HEK293 (cell line): ENCODE measurements around the gene RHEB.

Source experiments
- CTCF ChIA-PET: fragments of 350-600 bp; formaldehyde crosslinking; extraction: SDS; loops from one replicate; lab custom pipeline; 2021; ENCODE audit warnings: antibody characterized with exemption; lab: Yijun Ruan, JAX
- POLR2A ChIA-PET: fragments of 300-600 bp; formaldehyde crosslinking; extraction: SDS; loops from one replicate; lab custom pipeline; 2020; ENCODE audit warnings: antibody characterized with exemption, inconsistent platforms; lab: Yijun Ruan, JAX
- H3K27ac ChIP-seq: fragments of 200-500 bp; sonication (Bioruptor generic); 2 replicates; pipeline ENCODE4 v1.5.1; 2014; ENCODE audit warnings: low read depth, low read length, control low read depth, inconsistent platforms; ENCODE audit errors: extremely low read depth
- H3K36me3 ChIP-seq, 2 experiments: fragments of 200-500 bp in 1 of 2; sonication (Bioruptor generic) in 1 of 2; 1 replicate in 1 of 2; 2 replicates in 1 of 2; pipeline ENCODE4 v1.5.1; 2014 to 2017; ENCODE audit warnings: inconsistent platforms in 2 of 2, low read length in 2 of 2; ENCODE audit not compliant: control insufficient read depth in 2 of 2, insufficient read depth in 1 of 2
- H3K4me1 ChIP-seq: fragments of 200-500 bp; sonication (Bioruptor generic); 2 replicates; pipeline ENCODE4 v1.5.1; 2014; ENCODE audit warnings: mild to moderate bottlenecking, low read length, inconsistent platforms; ENCODE audit not compliant: control insufficient read depth, insufficient read depth
- H3K4me3 ChIP-seq: 2 replicates; pipeline ENCODE4 v1.5.1; 2011; ENCODE audit warnings: low read depth, mild to moderate bottlenecking, control low read depth, low read length, moderate library complexity
- H3K9me3 ChIP-seq: fragments of 200-500 bp; sonication (Bioruptor generic); 2 replicates; pipeline ENCODE4 v1.5.1; 2014; ENCODE audit warnings: low read depth, low read length, inconsistent platforms; ENCODE audit not compliant: control insufficient read depth, insufficient read depth
- ELK4 ChIP-seq: IDR thresholded peaks from 2 replicates; pipeline ENCODE4 v1.6.1; 2011; ENCODE audit warnings: mild to moderate bottlenecking, low read depth, low read length, borderline replicate concordance
- FEZF1 ChIP-seq: fragments of 450-650 bp; formaldehyde crosslinking; IDR thresholded peaks from 2 replicates; pipeline ENCODE4 v1.5.1; 2016; ENCODE audit warnings: missing biosample characterization, missing genetic modification characterization
- GFI1B ChIP-seq: fragments of 450-650 bp; formaldehyde crosslinking; IDR thresholded peaks from 2 replicates; pipeline ENCODE4 v1.5.1; 2016; ENCODE audit warnings: missing biosample characterization, missing genetic modification characterization
- GLIS2 ChIP-seq: fragments of 450-650 bp; formaldehyde crosslinking; IDR thresholded peaks from 2 replicates; pipeline ENCODE4 v1.5.1; 2016; ENCODE audit warnings: missing biosample characterization, missing genetic modification characterization
- RBAK ChIP-seq: fragments of 450-650 bp; formaldehyde crosslinking; IDR thresholded peaks from 2 replicates; pipeline ENCODE4 v1.5.1; 2016; ENCODE audit warnings: missing biosample characterization, missing genetic modification characterization
- SP2 ChIP-seq: fragments of 450-650 bp; formaldehyde crosslinking; IDR thresholded peaks from 2 replicates; pipeline ENCODE4 v1.5.1; 2016; ENCODE audit warnings: missing biosample characterization, missing genetic modification characterization
- ZBTB20 ChIP-seq: fragments of 450-650 bp; formaldehyde crosslinking; IDR thresholded peaks from 2 replicates; pipeline ENCODE4 v1.5.1; 2016; ENCODE audit warnings: missing biosample characterization, missing genetic modification characterization
- ZBTB48 ChIP-seq: fragments of 450-650 bp; formaldehyde crosslinking; IDR thresholded peaks from 2 replicates; pipeline ENCODE4 v1.5.1; 2016; ENCODE audit warnings: missing biosample characterization, missing genetic modification characterization
- ZEB2 ChIP-seq: fragments of 450-650 bp; formaldehyde crosslinking; IDR thresholded peaks from 2 replicates; pipeline ENCODE4 v1.5.1; 2016; ENCODE audit warnings: missing biosample characterization, missing genetic modification characterization
- ZNF138 ChIP-seq: fragments of 450-650 bp; formaldehyde crosslinking; IDR thresholded peaks from 2 replicates; pipeline ENCODE4 v1.5.1; 2016; ENCODE audit warnings: missing biosample characterization, missing genetic modification characterization, borderline replicate concordance
- ZNF184 ChIP-seq: fragments of 450-650 bp; IDR thresholded peaks from 2 replicates; pipeline ENCODE4 v1.5.1; 2018; ENCODE audit warnings: missing biosample characterization, mild to moderate bottlenecking, missing genetic modification characterization
- ZNF214 ChIP-seq: fragments of 450-650 bp; formaldehyde crosslinking; IDR thresholded peaks from 2 replicates; pipeline ENCODE4 v1.5.1; 2017; ENCODE audit warnings: missing biosample characterization, mild to moderate bottlenecking, missing genetic modification characterization, borderline replicate concordance
- ZNF426 ChIP-seq: fragments of 450-650 bp; formaldehyde crosslinking; IDR thresholded peaks from 2 replicates; pipeline ENCODE4 v1.5.1; 2017; ENCODE audit warnings: missing biosample characterization, missing genetic modification characterization, mild to moderate bottlenecking, inconsistent platforms, moderate library complexity
- ZNF521 ChIP-seq: fragments of 450-650 bp; formaldehyde crosslinking; IDR thresholded peaks from 2 replicates; pipeline ENCODE4 v1.5.1; 2017; ENCODE audit warnings: missing biosample characterization, mild to moderate bottlenecking, missing genetic modification characterization
- ZNF561 ChIP-seq: fragments of 450-650 bp; IDR thresholded peaks from 2 replicates; pipeline ENCODE4 v1.5.1; 2018; ENCODE audit warnings: missing biosample characterization, missing genetic modification characterization, borderline replicate concordance
- ZNF654 ChIP-seq: fragments of 450-650 bp; formaldehyde crosslinking; IDR thresholded peaks from 2 replicates; pipeline ENCODE4 v1.5.1; 2016; ENCODE audit warnings: low read depth, missing biosample characterization, missing genetic modification characterization
- ZNF658 ChIP-seq: fragments of 450-650 bp; formaldehyde crosslinking; IDR thresholded peaks from 2 replicates; pipeline ENCODE4; 2016; ENCODE audit warnings: missing biosample characterization, missing genetic modification characterization
- ZNF670 ChIP-seq: fragments of 450-650 bp; formaldehyde crosslinking; IDR thresholded peaks from 2 replicates; pipeline ENCODE4 v1.5.1; 2016; ENCODE audit warnings: missing biosample characterization, missing genetic modification characterization, low read depth
- ZNF692 ChIP-seq: fragments of 450-650 bp; formaldehyde crosslinking; IDR thresholded peaks from 2 replicates; pipeline ENCODE4 v1.5.1; 2016; ENCODE audit warnings: missing biosample characterization, missing genetic modification characterization
- ZNF747 ChIP-seq: fragments of 450-650 bp; formaldehyde crosslinking; IDR thresholded peaks from 2 replicates; pipeline ENCODE4 v1.5.1; 2016; ENCODE audit warnings: missing biosample characterization, missing genetic modification characterization
- ZNF776 ChIP-seq: fragments of 450-650 bp; formaldehyde crosslinking; IDR thresholded peaks from 2 replicates; pipeline ENCODE4 v1.5.0; 2017; ENCODE audit warnings: missing biosample characterization, missing genetic modification characterization, borderline replicate concordance
- TF ChIP-seq, protein P1 (sequence below): fragments of 450-650 bp; formaldehyde crosslinking; optimal IDR thresholded peaks from 2 replicates; pipeline ENCODE3; 2016; ENCODE audit warnings: missing biosample characterization, mild to moderate bottlenecking, missing genetic modification characterization

Gene RHEB

GRCh38 chr7:151540146-151540545, 20.5 kb upstream of the RHEB start:
- ChIA-PET POLR2A (interaction anchor here (0.9 kb wide), 1 partner anchor 20 kb away, joined by 3 read pairs; the partner anchor contains the start of gene RHEB), CTCF (no interaction called here)
- Histone ChIP-seq H3K27ac (no peak overlapping the region), H3K36me3 (no peaks in the 10 kb centered on the region), H3K4me3 (no peak overlapping the region), H3K4me1 (no peaks in the 10 kb centered on the region), H3K9me3 (no peaks in the 10 kb centered on the region)
- TF ChIP-seq SP2 (no peak), ZEB2 (tag by site-specific recombination) (no peak), ZNF214 (tag by site-specific recombination) (no peak), ZNF658 (tag by site-specific recombination) (no peak), ZNF670 (tag by site-specific recombination) (no peak), ZNF776 (tag by site-specific recombination) (no peak), GLIS2 (tag by site-specific recombination) (no peak), ELK4 (no peak), GFI1B (tag by site-specific recombination) (no peak), ZNF747 (tag by site-specific recombination) (no peak), ZNF138 (tag by site-specific recombination) (no peak), FEZF1 (no peak), ZNF426 (tag by site-specific recombination) (no peak)
- TF ChIP-seq, protein P1, sequence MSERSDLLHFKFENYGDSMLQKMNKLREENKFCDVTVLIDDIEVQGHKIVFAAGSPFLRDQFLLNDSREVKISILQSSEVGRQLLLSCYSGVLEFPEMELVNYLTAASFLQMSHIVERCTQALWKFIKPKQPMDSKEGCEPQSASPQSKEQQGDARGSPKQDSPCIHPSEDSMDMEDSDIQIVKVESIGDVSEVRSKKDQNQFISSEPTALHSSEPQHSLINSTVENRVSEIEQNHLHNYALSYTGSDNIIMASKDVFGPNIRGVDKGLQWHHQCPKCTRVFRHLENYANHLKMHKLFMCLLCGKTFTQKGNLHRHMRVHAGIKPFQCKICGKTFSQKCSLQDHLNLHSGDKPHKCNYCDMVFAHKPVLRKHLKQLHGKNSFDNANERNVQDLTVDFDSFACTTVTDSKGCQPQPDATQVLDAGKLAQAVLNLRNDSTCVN (tag by site-specific recombination), result no peak

DNA sequence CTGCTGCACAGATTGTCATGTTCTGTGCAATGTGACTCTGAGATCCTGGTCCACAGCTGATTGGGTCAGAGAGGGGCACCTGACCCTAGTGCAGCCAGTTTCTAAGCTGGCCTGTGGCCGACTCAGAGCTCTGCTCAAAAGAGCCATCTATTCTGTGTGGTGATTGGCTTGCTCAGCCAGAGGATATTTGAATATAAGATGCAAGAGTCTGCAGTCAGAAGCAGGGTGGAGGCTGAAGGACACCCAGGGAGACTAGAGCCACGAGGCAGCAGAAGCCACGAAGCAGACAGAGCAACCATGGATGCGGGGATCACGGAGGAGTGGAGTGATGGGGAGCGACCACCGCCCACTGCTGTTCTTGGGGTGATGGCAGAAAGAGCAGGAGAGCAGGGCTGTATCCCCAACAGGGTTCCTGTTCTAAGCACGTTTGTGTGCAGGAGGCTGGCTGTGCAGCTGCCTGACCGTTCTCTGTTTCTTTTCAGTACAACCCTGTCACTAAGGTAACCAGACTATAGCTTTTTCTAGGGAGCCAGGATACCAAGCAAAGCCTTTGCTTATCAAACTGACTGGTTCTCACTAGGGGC, 19.5 kb upstream of the RHEB start:
- H3K4me1 ChIP-seq, result no peaks in the 10 kb centered on the region
- H3K36me3 ChIP-seq, result no peaks in the 10 kb centered on the region
- no peak for TF ChIP-seq ZNF184 (tag by site-specific recombination)
- TF ChIP-seq ZBTB48 (tag by site-specific recombination), result no peak
- TF ChIP-seq ZBTB20, result peak; percentile 24
- no peak for TF ChIP-seq ZNF658 (tag by site-specific recombination)
- no peak for TF ChIP-seq ZNF561
- TF ChIP-seq ZNF521 (tag by site-specific recombination), result no peak
- ChIA-PET CTCF (interaction anchor here (0.7 to 1.8 kb wide), 4 partner anchors 169 to 394 kb away, joined by 3 to 6 read pairs (median 4); no protein-coding TSS in a partner anchor), POLR2A (interaction anchor here (0.9 to 1.0 kb wide), 2 partner anchors 13 to 19 kb away, joined by 3 read pairs; partner anchors contain the start of gene RHEB)
- no peak overlapping the region for H3K27ac ChIP-seq
- no peaks in the 10 kb centered on the region for H3K9me3 ChIP-seq
- no peak overlapping the region for H3K4me3 ChIP-seq

GRCh38 chr7:151537818-151538561, 18.3 kb upstream of the RHEB start:
- no peaks in the 10 kb centered on the region for H3K9me3 ChIP-seq
- POLR2A ChIA-PET, result interaction anchor here (1.0 kb wide), 1 partner anchor 14 kb away, joined by 3 read pairs; no protein-coding TSS in a partner anchor
- H3K4me1 ChIP-seq, result no peaks in the 10 kb centered on the region
- CTCF ChIA-PET, result interaction anchor here (0.6 to 1.8 kb wide), 5 partner anchors 23 to 395 kb away, joined by 3 to 6 read pairs (median 3); no protein-coding TSS in a partner anchor
- no peak overlapping the region for H3K4me3 ChIP-seq
- no peaks in the 10 kb centered on the region for H3K36me3 ChIP-seq
- H3K27ac ChIP-seq, result no peak overlapping the region
- no peak for TF ChIP-seq ZNF692
- no peak for TF ChIP-seq ZNF654 (tag by site-specific recombination)
- TF ChIP-seq RBAK (tag by site-specific recombination), result no peak
